Loucy (cell line): Measurements from ENCODE around the gene TIMM10B.

ENCODE experiments used
- H2AFZ ChIP-seq: fragments of 200-600 bp; sonication (generic); 2 replicates; pipeline ENCODE4 v1.6.0; 2016; ENCODE audit warnings: antibody characterized with exemption, mild to moderate bottlenecking, low read length, moderate library complexity
- H3F3A ChIP-seq: fragments of 200-600 bp; 2 replicates; pipeline ENCODE4 v1.6.0; 2016; ENCODE audit warnings: antibody characterized with exemption, low read depth, mild to moderate bottlenecking
- H3K27me3 ChIP-seq: fragments of 200-600 bp; sonication (generic); 2 replicates; pipeline ENCODE4 v1.6.1; 2014; ENCODE audit warnings: low read length, mild to moderate bottlenecking; ENCODE audit not compliant: insufficient read depth, poor library complexity, severe bottlenecking
- H3K36me3 ChIP-seq: fragments of 200-600 bp; sonication (generic); 2 replicates; pipeline ENCODE4 v1.6.1; 2016; ENCODE audit warnings: low read length; ENCODE audit not compliant: insufficient read depth
- H3K4me1 ChIP-seq: fragments of 200-600 bp; sonication (generic); 2 replicates; pipeline ENCODE4 v1.5.1; 2014; ENCODE audit warnings: low read length, mild to moderate bottlenecking; ENCODE audit not compliant: insufficient read depth, poor library complexity, severe bottlenecking
- H3K4me2 ChIP-seq: fragments of 200-600 bp; sonication (generic); 2 replicates; pipeline ENCODE4 v1.6.0; 2014; ENCODE audit warnings: antibody characterized with exemption, low read length, low read depth, mild to moderate bottlenecking; ENCODE audit not compliant: poor library complexity, severe bottlenecking
- H3K4me3 ChIP-seq: fragments of 200-600 bp; sonication (generic); 2 replicates; pipeline ENCODE4 v1.5.1; 2014; ENCODE audit warnings: low read length, mild to moderate bottlenecking, mixed read lengths; ENCODE audit not compliant: poor library complexity, severe bottlenecking
- H3K79me2 ChIP-seq: fragments of 200-600 bp; sonication (generic); 2 replicates; pipeline ENCODE4 v1.6.1; 2014; ENCODE audit warnings: low read length; ENCODE audit not compliant: insufficient read depth
- H3K9ac ChIP-seq: fragments of 200-600 bp; sonication (generic); 2 replicates; pipeline ENCODE4 v1.6.0; 2014; ENCODE audit warnings: mild to moderate bottlenecking, low read depth, low read length, moderate library complexity; ENCODE audit not compliant: poor library complexity, severe bottlenecking
- H3K9me2 ChIP-seq: fragments of 200-600 bp; sonication (generic); replicated peaks from 2 replicates; pipeline ENCODE4 v1.6.1; 2016; ENCODE audit warnings: low read depth, low read length, mixed read lengths
- H3K9me3 ChIP-seq: fragments of 200-600 bp; sonication (generic); 2 replicates; pipeline ENCODE4 v1.6.1; 2014; ENCODE audit warnings: mild to moderate bottlenecking, antibody characterized with exemption, low read length, low read depth; ENCODE audit not compliant: insufficient read depth
- H4K20me1 ChIP-seq: fragments of 200-600 bp; sonication (generic); 2 replicates; pipeline ENCODE4 v1.6.0; 2014; ENCODE audit warnings: antibody characterized with exemption, low read length, mild to moderate bottlenecking; ENCODE audit not compliant: insufficient read depth, poor library complexity, severe bottlenecking
- EZH2phosphoT487 ChIP-seq: fragments of 200-600 bp; IDR thresholded peaks from 2 replicates; pipeline ENCODE4 v1.6.1; 2018; ENCODE audit warnings: antibody characterized with exemption, mild to moderate bottlenecking, moderate library complexity, borderline replicate concordance
- TF ChIP-seq, protein P1 (sequence below): fragments of 200-600 bp; sonication (generic); conservative IDR thresholded peaks from 2 replicates; pipeline ENCODE4 v1.5.1; 2014; ENCODE audit warnings: mild to moderate bottlenecking, antibody characterized with exemption, low read length

Gene TIMM10B

GRCh38 chr11:6523253-6523652, 42.0 kb downstream of the TIMM10B start:
- Histone ChIP-seq H3K9me3 (no peaks in the 10 kb centered on the region), H3K9ac (no peak overlapping the region), H3K4me1 (no peaks in the 10 kb centered on the region), H3K9me2 (no peaks in the 10 kb centered on the region), H3F3A (no peaks in the 10 kb centered on the region), H2AFZ (no peak overlapping the region), H3K4me2 (no peak overlapping the region), H4K20me1 (no peaks in the 10 kb centered on the region), H3K4me3 (no peak overlapping the region), H3K79me2 (no peaks in the 10 kb centered on the region), H3K27me3 (no peaks in the 10 kb centered on the region), H3K36me3 (no peaks in the 10 kb centered on the region; the same call in 1 of the 2 replicates)
- no peak for TF ChIP-seq EZH2phosphoT487
- TF ChIP-seq, protein P1, sequence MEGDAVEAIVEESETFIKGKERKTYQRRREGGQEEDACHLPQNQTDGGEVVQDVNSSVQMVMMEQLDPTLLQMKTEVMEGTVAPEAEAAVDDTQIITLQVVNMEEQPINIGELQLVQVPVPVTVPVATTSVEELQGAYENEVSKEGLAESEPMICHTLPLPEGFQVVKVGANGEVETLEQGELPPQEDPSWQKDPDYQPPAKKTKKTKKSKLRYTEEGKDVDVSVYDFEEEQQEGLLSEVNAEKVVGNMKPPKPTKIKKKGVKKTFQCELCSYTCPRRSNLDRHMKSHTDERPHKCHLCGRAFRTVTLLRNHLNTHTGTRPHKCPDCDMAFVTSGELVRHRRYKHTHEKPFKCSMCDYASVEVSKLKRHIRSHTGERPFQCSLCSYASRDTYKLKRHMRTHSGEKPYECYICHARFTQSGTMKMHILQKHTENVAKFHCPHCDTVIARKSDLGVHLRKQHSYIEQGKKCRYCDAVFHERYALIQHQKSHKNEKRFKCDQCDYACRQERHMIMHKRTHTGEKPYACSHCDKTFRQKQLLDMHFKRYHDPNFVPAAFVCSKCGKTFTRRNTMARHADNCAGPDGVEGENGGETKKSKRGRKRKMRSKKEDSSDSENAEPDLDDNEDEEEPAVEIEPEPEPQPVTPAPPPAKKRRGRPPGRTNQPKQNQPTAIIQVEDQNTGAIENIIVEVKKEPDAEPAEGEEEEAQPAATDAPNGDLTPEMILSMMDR: no peak

DNA sequence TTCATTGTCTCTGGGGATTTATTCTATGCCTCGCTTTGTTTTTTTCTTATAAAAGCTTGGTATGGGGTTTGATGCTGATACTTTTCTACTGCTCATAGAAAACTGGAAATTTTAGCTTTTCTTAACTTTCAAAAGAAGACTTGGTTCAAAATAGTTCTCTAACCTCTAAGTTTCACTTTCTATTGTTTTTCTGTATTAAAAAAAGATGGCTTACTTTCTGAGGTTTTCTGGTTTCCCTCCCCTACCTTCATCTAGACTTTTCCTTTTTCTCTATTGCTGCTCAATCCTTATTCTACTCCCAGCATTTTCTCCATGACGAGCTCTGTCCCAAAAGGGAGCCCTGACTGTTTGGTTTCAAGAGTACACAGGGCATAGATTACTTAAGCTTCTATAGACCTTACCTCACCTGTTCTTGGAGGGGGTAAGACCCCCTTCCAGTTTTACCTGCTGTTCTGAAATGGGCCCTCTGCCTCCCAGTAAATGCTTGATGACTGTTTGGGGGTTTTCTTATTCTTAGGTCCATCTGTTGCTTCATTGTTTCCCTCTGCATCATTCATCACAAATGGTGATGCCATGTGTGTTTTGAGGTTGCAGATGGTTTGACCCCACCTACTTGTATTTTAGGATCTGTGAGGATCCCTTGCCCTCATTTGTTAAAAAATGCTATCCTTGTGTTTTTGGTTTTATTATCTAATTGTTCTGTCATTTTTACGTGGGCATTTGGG, 45.3 kb downstream of the TIMM10B start:
- Histone ChIP-seq H3K27me3 (no peaks in the 10 kb centered on the region), H3K9me3 (no peaks in the 10 kb centered on the region), H3K4me2 (no peak overlapping the region), H2AFZ (no peak overlapping the region), H3K36me3 (no peaks in the 10 kb centered on the region), H3K9ac (no peak overlapping the region), H3K79me2 (no peaks in the 10 kb centered on the region), H4K20me1 (no peaks in the 10 kb centered on the region), H3K4me1 (no peaks in the 10 kb centered on the region), H3K4me3 (no peak overlapping the region), H3K9me2 (no peaks in the 10 kb centered on the region), H3F3A (no peaks in the 10 kb centered on the region)
- TF ChIP-seq EZH2phosphoT487: no peak
- TF ChIP-seq, protein P1: no peak

DNA sequence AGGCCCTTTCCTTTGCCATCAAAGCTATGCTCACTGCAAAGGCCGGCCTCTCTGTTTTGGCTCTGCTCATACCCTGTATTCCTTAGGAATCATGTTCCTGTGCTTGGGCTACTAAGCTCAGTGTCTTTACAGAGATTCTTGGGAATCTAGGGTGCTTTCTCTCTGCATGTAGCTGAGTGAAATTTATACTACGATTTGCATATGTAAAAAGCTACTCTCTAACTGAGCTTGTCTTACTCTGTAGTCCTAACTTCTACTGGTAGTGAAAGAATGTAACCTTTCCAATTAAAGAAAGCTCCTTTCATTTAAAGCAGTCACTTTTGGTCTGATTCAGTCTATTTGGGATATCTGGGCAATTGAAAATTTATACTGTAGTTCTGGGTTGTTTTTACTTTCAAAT, 48.0 kb downstream of the TIMM10B start:
- no peaks in the 10 kb centered on the region for H3F3A ChIP-seq
- H4K20me1 ChIP-seq: no peaks in the 10 kb centered on the region
- no peaks in the 10 kb centered on the region for H3K36me3 ChIP-seq
- H2AFZ ChIP-seq: no peak overlapping the region
- no peak overlapping the region for H3K9ac ChIP-seq
- no peaks in the 10 kb centered on the region for H3K9me2 ChIP-seq
- H3K79me2 ChIP-seq: no peaks in the 10 kb centered on the region
- H3K4me3 ChIP-seq: no peak overlapping the region
- H3K9me3 ChIP-seq: no peaks in the 10 kb centered on the region
- no peaks in the 10 kb centered on the region for H3K4me1 ChIP-seq
- no peaks in the 10 kb centered on the region for H3K27me3 ChIP-seq
- H3K4me2 ChIP-seq: no peak overlapping the region
- TF ChIP-seq, protein P1: no peak
- no peak for TF ChIP-seq EZH2phosphoT487
